KMS-11 (cell line): Measurements from ENCODE around the gene DBX2.

ENCODE experiments used
- H2AFZ ChIP-seq: fragments of 200-600 bp; sonication (generic); 2 replicates; pipeline ENCODE4 v1.6.1; 2016; ENCODE audit warnings: antibody characterized with exemption, mixed run types, low read depth
- H3K27ac ChIP-seq: fragments of 200-600 bp; sonication (generic); 2 replicates; pipeline ENCODE4 v1.6.1; 2016; ENCODE audit warnings: mild to moderate bottlenecking, mixed run types
- H3K27me3 ChIP-seq: fragments of 200-600 bp; sonication (generic); 2 replicates; pipeline ENCODE4 v1.6.1; 2017; ENCODE audit warnings: mild to moderate bottlenecking, low read depth, mixed run types, moderate library complexity; ENCODE audit not compliant: insufficient read depth
- H3K36me3 ChIP-seq: fragments of 200-600 bp; sonication (generic); 2 replicates; pipeline ENCODE4 v1.6.1; 2017; ENCODE audit warnings: mild to moderate bottlenecking, mixed run types; ENCODE audit not compliant: insufficient read depth
- H3K4me1 ChIP-seq: fragments of 200-600 bp; sonication (generic); 2 replicates; pipeline ENCODE4 v1.6.1; 2016; ENCODE audit warnings: mild to moderate bottlenecking, low read depth, mixed run types; ENCODE audit not compliant: poor library complexity, severe bottlenecking
- H3K4me2 ChIP-seq: fragments of 200-600 bp; sonication (generic); 2 replicates; pipeline ENCODE4 v1.7.0; 2016; ENCODE audit warnings: mild to moderate bottlenecking, mixed run types
- H3K4me3 ChIP-seq: fragments of 200-600 bp; sonication (generic); IDR thresholded peaks from 2 replicates; pipeline ENCODE4 v1.6.1; 2017; ENCODE audit warnings: low read depth, low read length, mixed read lengths; ENCODE audit not compliant: insufficient read depth
- H3K79me2 ChIP-seq: fragments of 200-600 bp; sonication (generic); 2 replicates; pipeline ENCODE4 v1.6.1; 2016; ENCODE audit warnings: low read depth, mixed run types; ENCODE audit not compliant: insufficient read depth
- H3K9ac ChIP-seq: fragments of 200-600 bp; sonication (generic); 2 replicates; pipeline ENCODE4 v1.6.1; 2016; ENCODE audit warnings: mild to moderate bottlenecking, mixed run types
- H4K20me1 ChIP-seq: fragments of 200-600 bp; sonication (generic); 2 replicates; pipeline ENCODE4 v1.6.1; 2016; ENCODE audit warnings: mild to moderate bottlenecking, mixed run types; ENCODE audit not compliant: insufficient read depth
- CTCF ChIP-seq: fragments of 200-600 bp; sonication (generic); conservative IDR thresholded peaks from 2 replicates; pipeline ENCODE4 v1.6.1; 2017; ENCODE audit warnings: low read depth, mild to moderate bottlenecking, antibody characterized with exemption, low read length, moderate library complexity, mixed read lengths

Gene DBX2

GRCh38 chr12:45049912-45050750 is 768 bp downstream of the DBX2 start:
- no peaks in the 10 kb centered on the region for H3K27me3 ChIP-seq
- no peak overlapping the region for H2AFZ ChIP-seq
- H3K79me2 ChIP-seq, result no peaks in the 10 kb centered on the region
- no peak overlapping the region for H3K27ac ChIP-seq
- H3K4me2 ChIP-seq, result no peak overlapping the region
- no peak overlapping the region for H3K9ac ChIP-seq
- H3K36me3 ChIP-seq, result no peaks in the 10 kb centered on the region
- no peaks in the 10 kb centered on the region for H4K20me1 ChIP-seq
- H3K4me3 ChIP-seq, result no peak overlapping the region
- H3K4me1 ChIP-seq, result no peaks in the 10 kb centered on the region
- no peak for TF ChIP-seq CTCF

GRCh38 chr12:45042599-45042998 is 8.3 kb downstream of the DBX2 start:
- H3K9ac ChIP-seq, result no peak overlapping the region
- H2AFZ ChIP-seq, result no peak overlapping the region
- H3K4me1 ChIP-seq, result no peaks in the 10 kb centered on the region
- no peaks in the 10 kb centered on the region for H4K20me1 ChIP-seq
- H3K36me3 ChIP-seq, result no peaks in the 10 kb centered on the region
- no peak overlapping the region for H3K4me3 ChIP-seq
- no peak overlapping the region for H3K4me2 ChIP-seq
- H3K79me2 ChIP-seq, result no peaks in the 10 kb centered on the region
- H3K27ac ChIP-seq, result no peak overlapping the region
- no peak for TF ChIP-seq CTCF
- no peaks in the 10 kb centered on the region for H3K27me3 ChIP-seq

GRCh38 chr12:45040977-45041376 is 9.9 kb downstream of the DBX2 start:
- Histone ChIP-seq H3K79me2 (no peaks in the 10 kb centered on the region), H3K4me2 (no peak overlapping the region), H3K36me3 (no peaks in the 10 kb centered on the region), H3K4me3 (no peak overlapping the region), H3K27me3 (no peaks in the 10 kb centered on the region), H4K20me1 (no peaks in the 10 kb centered on the region), H3K9ac (no peak overlapping the region), H3K4me1 (no peaks in the 10 kb centered on the region), H2AFZ (no peak overlapping the region), H3K27ac (no peak overlapping the region)
- TF ChIP-seq CTCF, result no peak

DNA sequence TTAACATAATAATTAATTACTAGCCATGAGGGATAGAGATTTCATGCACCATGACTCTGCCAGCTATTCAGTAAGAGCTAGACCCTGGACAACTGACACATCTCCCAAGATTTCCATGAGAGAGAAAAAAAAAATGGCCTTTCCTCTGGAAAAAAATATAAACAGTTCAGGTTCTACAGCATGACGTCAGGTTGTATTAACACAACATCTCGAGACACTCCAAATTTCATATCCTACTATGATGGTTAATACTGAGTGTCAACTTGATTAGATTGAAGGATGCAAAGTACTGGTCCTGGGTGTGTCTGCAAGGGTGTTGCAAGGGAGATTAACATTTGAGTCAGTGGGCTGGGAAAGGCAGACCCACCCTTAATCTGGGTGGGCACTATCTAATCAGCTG is 11.1 kb downstream of the DBX2 start:
- Histone ChIP-seq H3K27ac (no peak overlapping the region), H3K27me3 (no peaks in the 10 kb centered on the region), H3K4me1 (no peaks in the 10 kb centered on the region), H3K4me3 (no peak overlapping the region), H3K9ac (no peak overlapping the region), H4K20me1 (no peaks in the 10 kb centered on the region), H3K4me2 (no peak overlapping the region), H2AFZ (no peak overlapping the region), H3K36me3 (no peaks in the 10 kb centered on the region), H3K79me2 (no peaks in the 10 kb centered on the region)
- TF ChIP-seq CTCF, result no peak
